ENCODE results near the gene COL8A2. TPM values are rescaled to one million over a fixed set of nuclear protein-coding genes. Genes with fewer than 3 reads are reported as not detected.

The COL8A2 gene
- total RNA-seq, 1 donor from 2014 or later: 0.12 TPM

- H3K27me3 Mint-ChIP-seq: peaks cover 29% of the 10 kb centered on the region
- H3K9me3 Mint-ChIP-seq: no peaks in the 10 kb centered on the region
- no peak for DNase-seq
- H3K4me3 Mint-ChIP-seq: no peak overlapping the region
- no peak overlapping the region for H3K27ac Mint-ChIP-seq
- no peaks in the 10 kb centered on the region for H3K36me3 Mint-ChIP-seq (ENCODE audit: low read depth)
- H3K4me1 Mint-ChIP-seq: peaks cover 3% of the 10 kb centered on the region
- intact Hi-C loops (cut with micrococcal nuclease): no loop called here
These were observed 41.8 kb downstream of the COL8A2 start for GRCh38 chr1:36083219-36083618.

GRCh38 chr1:36081926-36082485, 43.0 kb downstream of the COL8A2 start:
- Mint-ChIP-seq H3K27me3 (peaks cover 29% of the 10 kb centered on the region), H3K4me1 (peaks cover 1% of the 10 kb centered on the region), H3K4me3 (no peak overlapping the region), H3K27ac (no peak overlapping the region), H3K9me3 (no peaks in the 10 kb centered on the region), H3K36me3 (ENCODE audit: low read depth) (no peaks in the 10 kb centered on the region)
- no peak for DNase-seq
- intact Hi-C loops (cut with micrococcal nuclease): no loop called here

GRCh38 chr1:36080801-36081200, 44.2 kb downstream of the COL8A2 start:
- Mint-ChIP-seq H3K4me1 (no peaks in the 10 kb centered on the region), H3K27me3 (peaks cover 29% of the 10 kb centered on the region), H3K36me3 (ENCODE audit: low read depth) (no peaks in the 10 kb centered on the region), H3K27ac (no peak overlapping the region), H3K9me3 (no peaks in the 10 kb centered on the region), H3K4me3 (no peak overlapping the region)
- DNase-seq: no peak
- intact Hi-C loops (cut with micrococcal nuclease): no loop called here

GRCh38 chr1:36080236-36080635, 44.8 kb downstream of the COL8A2 start:
- DNase-seq: no peak
- Mint-ChIP-seq H3K27ac (no peak overlapping the region), H3K27me3 (peaks cover 29% of the 10 kb centered on the region), H3K4me1 (no peaks in the 10 kb centered on the region), H3K9me3 (no peaks in the 10 kb centered on the region), H3K36me3 (ENCODE audit: low read depth) (no peaks in the 10 kb centered on the region), H3K4me3 (no peak overlapping the region)
- intact Hi-C loops (cut with micrococcal nuclease): no loop called here

GRCh38 chr1:36076979-36077573, 47.9 kb downstream of the COL8A2 start:
- no peak for DNase-seq
- Mint-ChIP-seq H3K27me3 (peaks cover 13% of the 10 kb centered on the region), H3K36me3 (ENCODE audit: low read depth) (no peaks in the 10 kb centered on the region), H3K27ac (no peak overlapping the region), H3K4me1 (no peaks in the 10 kb centered on the region), H3K9me3 (no peaks in the 10 kb centered on the region), H3K4me3 (no peak overlapping the region)
- intact Hi-C loops (cut with micrococcal nuclease): no loop called here

GRCh38 chr1:36070349-36070748, 54.7 kb downstream of the COL8A2 start:
- Mint-ChIP-seq H3K27ac (no peak overlapping the region), H3K4me3 (no peak overlapping the region), H3K27me3 (no peaks in the 10 kb centered on the region), H3K4me1 (no peaks in the 10 kb centered on the region), H3K36me3 (ENCODE audit: low read depth) (no peaks in the 10 kb centered on the region), H3K9me3 (no peaks in the 10 kb centered on the region)
- no peak for DNase-seq
- intact Hi-C loops (cut with micrococcal nuclease): no loop called here

- DNase-seq: no peak
- no peak overlapping the region for H3K27ac Mint-ChIP-seq
- H3K4me3 Mint-ChIP-seq: no peak overlapping the region
- intact Hi-C loops (cut with micrococcal nuclease): no loop called here
- no peaks in the 10 kb centered on the region for H3K9me3 Mint-ChIP-seq
- H3K36me3 Mint-ChIP-seq (ENCODE audit: low read depth): no peaks in the 10 kb centered on the region
- no peaks in the 10 kb centered on the region for H3K27me3 Mint-ChIP-seq
- H3K4me1 Mint-ChIP-seq: no peaks in the 10 kb centered on the region
These were observed 56.2 kb downstream of the COL8A2 start for GRCh38 chr1:36068866-36069265.

- no peak for DNase-seq
- Mint-ChIP-seq H3K36me3 (ENCODE audit: low read depth) (no peaks in the 10 kb centered on the region), H3K27ac (no peak overlapping the region)
These were observed 57.2 kb downstream of the COL8A2 start for GRCh38 chr1:36067871-36068270.

GRCh38 chr1:36062315-36062714, 62.7 kb downstream of the COL8A2 start:
- Mint-ChIP-seq H3K9me3 (no peaks in the 10 kb centered on the region), H3K27me3 (no peaks in the 10 kb centered on the region), H3K4me1 (no peaks in the 10 kb centered on the region), H3K36me3 (ENCODE audit: low read depth) (no peaks in the 10 kb centered on the region), H3K4me3 (no peak overlapping the region), H3K27ac (no peak overlapping the region)
- DNase-seq: no peak
- intact Hi-C loops (cut with micrococcal nuclease): no loop called here

More at GRCh38 chr1:36067871-36068270, 57.2 kb downstream of the COL8A2 start:
- H3K27me3 Mint-ChIP-seq: no peaks in the 10 kb centered on the region
- intact Hi-C loops (cut with micrococcal nuclease): no loop called here
- H3K4me3 Mint-ChIP-seq: no peak overlapping the region
- H3K9me3 Mint-ChIP-seq: no peaks in the 10 kb centered on the region
- no peaks in the 10 kb centered on the region for H3K4me1 Mint-ChIP-seq

GRCh38 chr1:36055706-36056105, 69.3 kb downstream of the COL8A2 start:
- Mint-ChIP-seq H3K27ac (no peak overlapping the region), H3K36me3 (ENCODE audit: low read depth) (peaks cover 9% of the 10 kb centered on the region), H3K4me1 (no peaks in the 10 kb centered on the region), H3K9me3 (no peaks in the 10 kb centered on the region), H3K4me3 (no peak overlapping the region), H3K27me3 (no peaks in the 10 kb centered on the region)
- intact Hi-C loops (cut with micrococcal nuclease): no loop called here
- DNase-seq: peak; percentile 34

GRCh38 chr1:36053978-36054377, 71.0 kb downstream of the COL8A2 start:
- intact Hi-C loops (cut with micrococcal nuclease): no loop called here
- no peak overlapping the region for H3K27ac Mint-ChIP-seq
- no peaks in the 10 kb centered on the region for H3K27me3 Mint-ChIP-seq
- no peaks in the 10 kb centered on the region for H3K9me3 Mint-ChIP-seq
- H3K4me3 Mint-ChIP-seq: no peak overlapping the region
- H3K4me1 Mint-ChIP-seq: no peaks in the 10 kb centered on the region
- peaks cover 11% of the 10 kb centered on the region for H3K36me3 Mint-ChIP-seq (ENCODE audit: low read depth)
- DNase-seq: no peak

GRCh38 chr1:36051821-36052220, 73.2 kb downstream of the COL8A2 start:
- H3K4me3 Mint-ChIP-seq: no peak overlapping the region
- no peak for DNase-seq
- H3K36me3 Mint-ChIP-seq (ENCODE audit: low read depth): peaks cover 30% of the 10 kb centered on the region
- intact Hi-C loops (cut with micrococcal nuclease): no loop called here
- no peak overlapping the region for H3K27ac Mint-ChIP-seq
- no peaks in the 10 kb centered on the region for H3K4me1 Mint-ChIP-seq
- no peaks in the 10 kb centered on the region for H3K27me3 Mint-ChIP-seq
- H3K9me3 Mint-ChIP-seq: peaks cover 7% of the 10 kb centered on the region
